NCI-H2107 treated with DMSO at 0.1 percent for 48 hours (cell line): ENCODE results near the gene ZCCHC7.
"Not testable (repeated sequence)": the region's sequence is repeated elsewhere in the genome, so short reads cannot be mapped to it uniquely, and the experiment has no call there.

Source experiments
- DNase-seq: peaks from one replicate; lab custom pipeline; 2025; ENCODE audit not compliant: unreplicated experiment; lab: John Stamatoyannopoulos, UW

Gene ZCCHC7

GRCh38 chr9:37291612-37292238 lies 171.4 kb downstream of the ZCCHC7 start:
- not testable (repeated sequence) for DNase-seq

GRCh38 chr9:37292896-37293295 lies 172.5 kb downstream of the ZCCHC7 start:
- no peak for DNase-seq

- DNase-seq: peak; percentile 68
These were observed 173.5 kb downstream of the ZCCHC7 start for GRCh38 chr9:37293664-37294524.

- no peak for DNase-seq
These were observed 174.8 kb downstream of the ZCCHC7 start for GRCh38 chr9:37295178-37295577.

GRCh38 chr9:37295796-37296195 lies 175.4 kb downstream of the ZCCHC7 start:
- no peak for DNase-seq

GRCh38 chr9:37297592-37297991 lies 177.2 kb downstream of the ZCCHC7 start:
- DNase-seq: no peak

- DNase-seq: no peak
These were observed 180.2 kb downstream of the ZCCHC7 start for GRCh38 chr9:37300620-37301019.

GRCh38 chr9:37301042-37301853 lies 180.9 kb downstream of the ZCCHC7 start:
- DNase-seq: no peak

- no peak for DNase-seq
These were observed 181.4 kb downstream of the ZCCHC7 start for GRCh38 chr9:37301854-37302172.

GRCh38 chr9:37302277-37302676 lies 181.9 kb downstream of the ZCCHC7 start:
- DNase-seq: no peak

GRCh38 chr9:37303272-37303671 lies 182.9 kb downstream of the ZCCHC7 start:
- DNase-seq: not testable (repeated sequence)

GRCh38 chr9:37309136-37309535 lies 188.8 kb downstream of the ZCCHC7 start:
- DNase-seq: no peak

- no peak for DNase-seq
These were observed 191.7 kb downstream of the ZCCHC7 start for GRCh38 chr9:37311938-37312708.

- no peak for DNase-seq
These were observed 203.9 kb downstream of the ZCCHC7 start for GRCh38 chr9:37324261-37324683.

- DNase-seq: peak; percentile 98
These were observed 204.5 kb downstream of the ZCCHC7 start for GRCh38 chr9:37324691-37325490.

- peak; percentile 2 for DNase-seq
These were observed 205.4 kb downstream of the ZCCHC7 start for GRCh38 chr9:37325778-37326177.

- DNase-seq: no peak
These were observed 207.2 kb downstream of the ZCCHC7 start for GRCh38 chr9:37327553-37327952.

GRCh38 chr9:37328556-37329227 lies 208.3 kb downstream of the ZCCHC7 start:
- no peak for DNase-seq

- peak; percentile 4 for DNase-seq
These were observed 209.2 kb downstream of the ZCCHC7 start for GRCh38 chr9:37329576-37329975.

- no peak for DNase-seq
These were observed 211.5 kb downstream of the ZCCHC7 start for GRCh38 chr9:37331871-37332270.
